ENCODE measurements around the gene TBC1D7.
A peak's percentile ranks its signal among the peaks of the same experiment; 100 is the strongest.

TBC1D7 gene

GRCh38 chr6:13281686-13282085 lies 46.7 kb downstream of the TBC1D7 start:
- Histone ChIP-seq H3K36me3 (ENCODE audit: control insufficient read depth, insufficient read depth, low read length) (no peaks in the 10 kb centered on the region), H3K27me3 (ENCODE audit: control insufficient read depth, insufficient read depth, low read length) (no peaks in the 10 kb centered on the region), H3K9ac (ENCODE audit: low read length) (no peak overlapping the region), H3K4me3 (ENCODE audit: low read length) (no peak overlapping the region), H3K4me1 (ENCODE audit: control insufficient read depth, insufficient read depth, low read length) (no peaks in the 10 kb centered on the region), H3K27ac (ENCODE audit: low read depth, low read length) (no peak overlapping the region)

GRCh38 chr6:13280254-13280653 lies 48.1 kb downstream of the TBC1D7 start:
- Histone ChIP-seq H3K27ac (ENCODE audit: low read depth, low read length) (no peak overlapping the region), H3K9ac (ENCODE audit: low read length) (no peak overlapping the region), H3K36me3 (ENCODE audit: control insufficient read depth, insufficient read depth, low read length) (no peaks in the 10 kb centered on the region), H3K27me3 (ENCODE audit: control insufficient read depth, insufficient read depth, low read length) (no peaks in the 10 kb centered on the region), H3K4me3 (ENCODE audit: low read length) (no peak overlapping the region), H3K4me1 (ENCODE audit: control insufficient read depth, insufficient read depth, low read length) (no peaks in the 10 kb centered on the region)

DNA sequence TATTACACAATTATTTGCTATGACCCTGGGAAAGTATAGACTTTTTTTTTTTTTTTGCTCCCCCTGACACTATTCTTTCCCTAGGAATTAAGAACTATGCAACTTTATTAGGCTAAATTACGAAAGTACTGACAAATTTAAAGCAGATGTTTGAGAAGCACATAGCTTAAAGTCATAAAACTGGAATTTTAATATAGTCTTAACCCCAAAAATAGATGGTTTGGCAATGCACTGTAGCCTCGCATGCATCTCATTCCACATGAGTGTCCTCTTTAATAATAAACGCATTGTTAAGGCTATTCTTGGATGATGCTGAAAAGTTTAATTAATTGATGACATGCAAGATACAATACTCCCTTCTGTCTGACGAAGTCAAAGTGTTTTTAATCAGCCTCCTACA lies 49.3 kb downstream of the TBC1D7 start:
- Histone ChIP-seq H3K9ac (ENCODE audit: low read length) (no peak overlapping the region), H3K4me3 (ENCODE audit: low read length) (no peak overlapping the region), H3K36me3 (ENCODE audit: control insufficient read depth, insufficient read depth, low read length) (no peaks in the 10 kb centered on the region), H3K27ac (ENCODE audit: low read depth, low read length) (no peak overlapping the region), H3K4me1 (ENCODE audit: control insufficient read depth, insufficient read depth, low read length) (no peaks in the 10 kb centered on the region), H3K27me3 (ENCODE audit: control insufficient read depth, insufficient read depth, low read length) (no peaks in the 10 kb centered on the region)

GRCh38 chr6:13278164-13278563 lies 50.2 kb downstream of the TBC1D7 start:
- H3K4me1 ChIP-seq (ENCODE audit: control insufficient read depth, insufficient read depth, low read length): no peaks in the 10 kb centered on the region
- H3K27me3 ChIP-seq (ENCODE audit: control insufficient read depth, insufficient read depth, low read length): no peaks in the 10 kb centered on the region
- H3K4me3 ChIP-seq (ENCODE audit: low read length): no peak overlapping the region
- no peak overlapping the region for H3K27ac ChIP-seq (ENCODE audit: low read depth, low read length)
- no peaks in the 10 kb centered on the region for H3K36me3 ChIP-seq (ENCODE audit: control insufficient read depth, insufficient read depth, low read length)
- H3K9ac ChIP-seq (ENCODE audit: low read length): no peak overlapping the region

DNA sequence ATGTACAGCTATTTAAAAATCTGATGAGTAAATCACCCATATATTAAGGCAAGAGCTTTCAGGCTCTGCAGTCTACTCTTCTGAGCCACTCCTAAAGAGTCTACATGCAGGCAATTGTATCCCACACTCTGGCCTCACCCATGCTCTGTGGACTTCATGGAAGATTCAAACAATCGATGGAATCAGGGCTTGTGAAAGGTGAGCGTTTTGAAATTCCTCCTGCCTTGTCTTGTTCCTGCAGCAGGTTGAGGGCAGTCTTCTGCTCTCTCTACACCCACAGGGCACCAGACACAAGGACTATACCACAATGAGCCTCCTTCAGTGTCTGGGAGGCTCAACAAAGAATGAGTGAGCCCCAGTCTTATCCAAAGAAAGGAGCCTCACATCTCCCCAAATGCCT lies 51.1 kb downstream of the TBC1D7 start:
- Histone ChIP-seq H3K9ac (ENCODE audit: low read length) (no peak overlapping the region), H3K27me3 (ENCODE audit: control insufficient read depth, insufficient read depth, low read length) (no peaks in the 10 kb centered on the region), H3K36me3 (ENCODE audit: control insufficient read depth, insufficient read depth, low read length) (no peaks in the 10 kb centered on the region)

GRCh38 chr6:13275435-13275989 lies 52.8 kb downstream of the TBC1D7 start:
- no peak overlapping the region for H3K27ac ChIP-seq (ENCODE audit: low read depth, low read length)

More for the DNA sequence above, 51.1 kb downstream of the TBC1D7 start:
- Histone ChIP-seq H3K4me1 (ENCODE audit: control insufficient read depth, insufficient read depth, low read length) (no peaks in the 10 kb centered on the region), H3K4me3 (ENCODE audit: low read length) (no peak overlapping the region), H3K27ac (ENCODE audit: low read depth, low read length) (no peak overlapping the region)

DNA sequence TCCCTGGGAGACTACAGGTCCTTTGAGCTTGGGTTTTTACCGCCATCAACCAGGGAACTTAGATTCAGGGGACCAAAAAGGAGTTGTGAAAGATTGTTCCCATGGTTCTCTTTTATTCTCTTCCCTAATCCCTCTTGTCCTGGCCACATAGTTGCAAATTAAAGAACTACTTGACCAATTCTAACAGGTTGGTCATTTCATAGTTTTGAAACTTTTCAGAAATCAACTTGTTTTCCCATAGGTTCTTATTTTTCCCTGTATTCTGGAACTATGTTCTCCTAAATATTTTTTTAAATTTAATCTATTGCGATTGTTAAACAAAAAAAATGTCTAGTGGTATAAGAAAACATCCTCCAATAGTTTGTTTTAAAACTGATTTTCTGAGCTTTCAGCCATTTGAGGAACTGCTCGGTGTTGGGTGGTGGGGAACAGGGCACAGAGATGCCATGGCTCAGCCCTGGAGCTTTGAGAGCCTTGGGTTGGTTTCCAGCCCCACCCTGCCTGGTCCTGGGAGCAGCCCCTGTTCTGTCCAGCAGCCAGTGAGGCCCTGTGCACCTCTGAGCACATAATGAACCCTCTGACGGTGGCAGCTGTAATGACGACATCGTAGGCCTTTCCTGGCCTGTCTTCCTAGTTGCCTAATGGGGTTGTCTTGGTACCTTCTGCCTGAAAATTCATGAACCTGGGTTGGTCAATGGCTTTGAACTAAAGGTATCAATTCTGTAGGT lies 53.5 kb downstream of the TBC1D7 start:
- Histone ChIP-seq H3K27ac (ENCODE audit: low read depth, low read length) (no peak overlapping the region), H3K36me3 (ENCODE audit: control insufficient read depth, insufficient read depth, low read length) (no peaks in the 10 kb centered on the region), H3K27me3 (ENCODE audit: control insufficient read depth, insufficient read depth, low read length) (no peaks in the 10 kb centered on the region), H3K4me1 (ENCODE audit: control insufficient read depth, insufficient read depth, low read length) (no peaks in the 10 kb centered on the region), H3K4me3 (ENCODE audit: low read length) (no peak overlapping the region), H3K9ac (ENCODE audit: low read length) (no peak overlapping the region)

More at GRCh38 chr6:13275435-13275989, 52.8 kb downstream of the TBC1D7 start:
- Histone ChIP-seq H3K36me3 (ENCODE audit: control insufficient read depth, insufficient read depth, low read length) (no peaks in the 10 kb centered on the region), H3K9ac (ENCODE audit: low read length) (no peak overlapping the region), H3K4me3 (ENCODE audit: low read length) (no peak overlapping the region), H3K4me1 (ENCODE audit: control insufficient read depth, insufficient read depth, low read length) (no peaks in the 10 kb centered on the region), H3K27me3 (ENCODE audit: control insufficient read depth, insufficient read depth, low read length) (no peaks in the 10 kb centered on the region)

DNA sequence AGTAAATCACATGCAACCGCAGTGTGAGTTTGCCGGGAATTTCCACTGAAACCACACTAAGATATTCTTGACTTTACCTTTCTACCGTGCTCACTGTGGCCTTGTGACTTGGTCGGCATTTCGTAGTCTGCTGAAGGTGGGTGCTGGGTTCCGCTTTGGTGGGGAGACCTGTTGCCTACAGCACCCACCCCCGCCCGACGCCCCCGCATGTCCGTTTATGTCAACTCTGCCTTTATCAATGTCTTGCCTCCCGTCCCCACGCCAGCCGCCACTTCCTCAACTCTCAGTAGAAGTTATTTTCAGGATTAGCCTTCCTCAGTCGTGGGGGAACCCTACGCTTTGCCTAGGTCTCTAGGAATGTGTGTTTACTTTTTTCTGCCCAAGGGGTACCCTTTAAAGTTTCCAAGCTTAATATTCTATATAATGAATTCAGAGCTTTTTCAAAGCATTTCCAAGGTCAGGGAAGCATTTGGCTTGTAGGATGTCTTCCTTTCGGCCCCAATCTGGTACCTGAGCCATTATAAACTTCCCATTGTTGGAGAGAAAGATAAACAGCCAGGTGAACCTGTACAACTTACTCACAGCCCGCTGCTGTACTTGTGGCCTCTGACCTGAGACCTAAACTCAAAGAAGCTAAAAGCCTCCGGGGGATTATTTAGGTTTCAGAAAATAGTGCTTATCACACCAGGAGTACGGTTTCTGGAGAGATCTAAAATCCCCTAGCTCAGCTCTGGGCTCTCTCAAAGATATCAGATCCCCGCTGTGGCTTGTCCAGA lies 54.2 kb downstream of the TBC1D7 start:
- H3K27ac ChIP-seq (ENCODE audit: low read depth, low read length): no peak overlapping the region
- no peaks in the 10 kb centered on the region for H3K4me1 ChIP-seq (ENCODE audit: control insufficient read depth, insufficient read depth, low read length)
- no peaks in the 10 kb centered on the region for H3K36me3 ChIP-seq (ENCODE audit: control insufficient read depth, insufficient read depth, low read length)
- no peak overlapping the region for H3K4me3 ChIP-seq (ENCODE audit: low read length)
- H3K27me3 ChIP-seq (ENCODE audit: control insufficient read depth, insufficient read depth, low read length): no peaks in the 10 kb centered on the region
- H3K9ac ChIP-seq (ENCODE audit: low read length): no peak overlapping the region

DNA sequence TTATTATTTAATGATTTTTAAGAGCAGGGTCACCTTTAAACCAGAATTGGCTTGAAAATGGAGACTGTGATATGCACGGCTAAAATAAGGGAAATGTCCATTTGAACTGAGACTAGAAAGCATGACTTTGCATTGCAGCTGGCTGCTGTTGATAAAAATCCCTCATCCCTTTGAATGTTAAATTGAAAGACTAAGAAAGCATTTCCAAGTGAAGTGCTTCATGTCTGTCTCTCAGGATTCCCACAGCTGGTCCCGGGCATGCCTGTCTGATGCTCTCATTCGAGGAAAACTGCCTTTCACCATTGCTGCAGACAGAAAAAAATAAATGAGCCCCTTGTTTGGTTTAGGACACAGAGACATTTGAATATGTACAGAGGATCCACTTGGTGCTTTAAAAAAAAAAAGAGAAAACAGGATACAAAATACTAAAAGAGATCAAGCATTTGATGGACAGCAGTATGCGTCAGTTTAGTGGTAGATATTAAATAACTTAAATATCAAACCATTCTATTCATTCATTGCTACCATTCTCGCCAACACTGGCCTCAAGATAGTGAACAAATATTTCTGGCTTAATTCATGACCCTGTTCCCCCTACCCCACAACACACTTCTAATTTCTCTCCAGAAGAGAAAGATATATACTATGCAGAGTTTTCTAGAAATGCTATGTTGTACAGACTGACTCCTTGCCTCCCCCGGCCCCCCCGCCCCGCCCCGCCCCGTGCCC lies 55.0 kb downstream of the TBC1D7 start:
- Histone ChIP-seq H3K27ac (ENCODE audit: low read depth, low read length) (no peak overlapping the region), H3K36me3 (ENCODE audit: control insufficient read depth, insufficient read depth, low read length) (no peaks in the 10 kb centered on the region), H3K4me1 (ENCODE audit: control insufficient read depth, insufficient read depth, low read length) (no peaks in the 10 kb centered on the region), H3K4me3 (ENCODE audit: low read length) (peak overlapping the region; percentile 31), H3K27me3 (ENCODE audit: control insufficient read depth, insufficient read depth, low read length) (no peaks in the 10 kb centered on the region), H3K9ac (ENCODE audit: low read length) (no peak overlapping the region)

- Histone ChIP-seq H3K36me3 (ENCODE audit: control insufficient read depth, insufficient read depth, low read length) (no peaks in the 10 kb centered on the region), H3K27me3 (ENCODE audit: control insufficient read depth, insufficient read depth, low read length) (no peaks in the 10 kb centered on the region), H3K4me3 (ENCODE audit: low read length) (peak overlapping the region; percentile 31), H3K9ac (ENCODE audit: low read length) (no peak overlapping the region), H3K27ac (ENCODE audit: low read depth, low read length) (no peak overlapping the region), H3K4me1 (ENCODE audit: control insufficient read depth, insufficient read depth, low read length) (no peaks in the 10 kb centered on the region)
Measured at GRCh38 chr6:13272131-13273046, 55.9 kb downstream of the TBC1D7 start.

GRCh38 chr6:13268913-13269518 lies 59.3 kb downstream of the TBC1D7 start:
- no peak overlapping the region for H3K27ac ChIP-seq (ENCODE audit: low read depth, low read length)
- H3K4me1 ChIP-seq (ENCODE audit: control insufficient read depth, insufficient read depth, low read length): no peaks in the 10 kb centered on the region
- H3K27me3 ChIP-seq (ENCODE audit: control insufficient read depth, insufficient read depth, low read length): no peaks in the 10 kb centered on the region
- no peak overlapping the region for H3K4me3 ChIP-seq (ENCODE audit: low read length)
- H3K9ac ChIP-seq (ENCODE audit: low read length): no peak overlapping the region
- no peaks in the 10 kb centered on the region for H3K36me3 ChIP-seq (ENCODE audit: control insufficient read depth, insufficient read depth, low read length)
